Measurements from ENCODE around the gene PRXL2B.
A peak's percentile ranks its signal among the peaks of the same experiment; 100 is the strongest.

The PRXL2B gene

DNA sequence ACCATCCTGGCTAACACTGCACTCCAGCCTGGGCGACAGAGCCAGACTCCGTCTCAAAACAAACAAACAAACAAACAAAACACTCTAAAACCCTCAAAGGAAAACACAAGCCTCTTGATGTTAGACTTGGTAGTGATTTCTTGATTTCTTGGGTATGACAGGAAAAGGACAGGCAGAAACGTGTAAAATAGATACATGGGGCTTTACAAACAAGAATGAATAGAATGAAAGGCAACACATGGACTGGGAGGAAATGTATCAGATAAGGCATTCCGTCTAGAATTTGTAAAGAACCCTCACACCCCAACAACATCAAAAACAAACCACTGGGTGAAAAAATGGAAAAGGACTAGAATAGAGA is 7.8 kb upstream of the PRXL2B start:
- TF ChIP-seq POLR2A (IDR thresholded peaks at IDR 0.05; ENCODE audit: low read depth, low read length) = no peak
- DNase-seq (ENCODE audit: insufficient read length, low spot score) (no peak), FAIRE-seq (no peak)

DNA sequence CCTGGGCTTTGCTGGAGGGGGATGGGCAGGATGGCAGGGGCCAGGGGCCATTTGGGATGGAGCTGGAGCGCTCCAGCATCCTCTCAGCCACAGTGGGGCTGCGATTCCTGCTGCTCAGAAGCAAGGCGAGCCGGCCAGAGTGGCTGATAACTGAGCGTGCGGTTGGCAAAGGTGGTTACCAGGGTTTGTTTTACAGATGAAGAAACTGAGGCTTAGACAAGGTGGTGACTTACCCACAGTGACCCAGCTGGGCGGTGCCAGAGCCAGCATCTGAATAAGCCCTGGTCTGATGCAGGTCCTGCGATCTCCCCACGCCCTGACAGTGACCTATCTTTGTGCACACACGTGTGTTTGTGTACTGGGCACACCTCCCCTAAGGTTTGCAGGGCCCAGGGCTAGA is 5.9 kb upstream of the PRXL2B start:
- FAIRE-seq (no peak), DNase-seq (ENCODE audit: insufficient read length, low spot score) (no peak)
- TF ChIP-seq POLR2A (IDR thresholded peaks at IDR 0.05; ENCODE audit: low read depth, low read length) = no peak

DNA sequence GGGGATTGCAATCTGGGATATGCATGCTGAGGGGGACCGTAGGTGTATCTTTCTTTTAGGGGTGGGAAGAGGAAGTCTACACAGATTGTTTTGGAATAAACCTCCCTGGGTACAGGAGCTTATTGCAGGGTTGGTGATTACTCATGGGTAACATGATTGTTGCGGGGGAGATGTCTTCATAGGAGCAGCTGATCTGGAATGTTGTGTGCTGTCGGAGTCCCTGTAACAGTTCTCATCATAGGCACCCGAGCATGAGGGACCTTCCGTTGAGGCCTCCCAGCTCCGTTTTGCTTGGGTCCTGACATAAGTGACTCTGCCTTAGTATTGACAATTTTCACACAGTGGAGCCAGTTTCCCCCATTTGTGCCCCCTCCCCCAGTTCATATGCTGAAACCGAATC is 4.2 kb upstream of the PRXL2B start:
- FAIRE-seq (no peak), DNase-seq (ENCODE audit: insufficient read length, low spot score) (no peak)
- TF ChIP-seq POLR2A (IDR thresholded peaks at IDR 0.05; ENCODE audit: low read depth, low read length) = no peak

DNA sequence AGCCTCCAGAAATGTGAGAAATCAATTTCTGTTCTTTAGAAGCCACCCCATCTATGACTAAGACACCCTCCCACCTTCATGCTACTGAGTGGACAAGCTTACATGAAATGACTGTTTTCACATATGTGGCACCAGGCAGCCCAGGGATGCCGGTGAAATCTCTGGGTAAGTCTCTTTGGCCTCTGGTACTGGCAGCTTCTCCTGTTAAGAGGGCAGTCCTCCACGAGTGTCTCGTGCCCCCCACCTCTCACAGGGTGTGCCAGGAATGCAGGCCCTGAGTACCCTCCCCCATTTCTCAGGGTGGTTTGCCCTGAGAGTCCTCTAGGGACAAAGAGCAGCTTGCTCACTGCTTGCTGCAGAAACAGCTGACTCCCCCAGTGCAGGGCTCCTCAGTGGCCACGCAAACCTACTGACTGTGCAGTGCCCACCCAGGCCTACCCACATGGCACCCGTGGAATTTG is 3.2 kb upstream of the PRXL2B start:
- no peak for DNase-seq (ENCODE audit: insufficient read length, low spot score)
- no peak for TF ChIP-seq POLR2A (IDR thresholded peaks at IDR 0.05; ENCODE audit: low read depth, low read length)
- no peak for FAIRE-seq

DNA sequence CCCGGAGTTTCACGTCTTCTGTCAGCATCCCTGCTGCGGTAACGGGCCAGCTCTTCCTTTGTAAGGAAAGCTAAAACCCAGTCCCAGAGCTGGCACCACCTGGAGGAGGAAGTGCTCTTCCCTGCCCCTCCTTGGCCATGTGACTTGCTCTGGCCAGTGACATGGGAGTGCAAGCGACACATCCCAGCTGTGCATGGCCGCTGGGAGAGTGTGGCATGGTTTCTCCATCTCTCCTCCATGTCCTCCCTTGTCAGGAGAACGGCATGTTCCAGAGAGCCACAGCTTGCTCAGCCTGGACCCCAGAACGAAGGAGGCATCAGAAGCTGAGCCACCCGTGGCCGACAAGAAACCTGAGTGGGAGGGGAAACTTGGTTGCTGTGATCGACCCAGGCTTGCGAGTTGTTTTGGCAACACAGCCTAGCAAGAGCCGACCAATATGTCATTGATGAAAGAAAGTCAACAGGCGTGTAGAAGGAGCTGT is 2.7 kb upstream of the PRXL2B start:
- no peak for FAIRE-seq
- TF ChIP-seq POLR2A (IDR thresholded peaks at IDR 0.05; ENCODE audit: low read depth, low read length) = no peak

DNA sequence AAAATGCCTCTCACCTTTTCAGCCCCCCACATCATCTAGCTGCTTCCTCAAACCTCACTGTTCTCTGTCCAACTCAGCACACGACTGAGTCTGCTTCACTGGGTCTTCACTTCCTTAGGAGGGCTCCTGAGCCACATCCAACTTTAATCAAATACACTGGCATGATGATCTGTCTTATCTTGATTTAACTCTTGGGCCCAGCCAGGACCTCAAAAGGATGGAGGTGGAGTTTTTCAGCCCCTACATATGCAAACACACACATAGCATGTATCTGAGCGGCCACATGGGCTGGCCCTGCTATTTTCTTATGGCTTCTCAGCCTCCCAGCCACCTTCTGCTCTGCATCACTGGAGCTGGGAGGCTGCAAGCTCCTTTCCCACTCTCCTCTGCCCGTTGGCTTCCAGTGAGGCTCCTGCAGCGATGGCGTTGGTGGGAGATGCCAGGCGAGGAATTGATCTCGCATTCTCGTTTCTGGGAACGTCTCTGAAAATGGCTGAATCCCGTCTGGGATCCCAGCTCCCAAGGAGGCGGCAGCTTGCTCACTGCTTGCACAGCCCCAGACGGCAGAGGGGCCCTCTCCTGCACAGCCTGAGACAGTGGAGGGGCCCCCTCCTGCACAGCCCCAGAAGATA is 1.8 kb upstream of the PRXL2B start:
- DNase-seq (ENCODE audit: insufficient read length, low spot score) (no peak), FAIRE-seq (no peak)
- no peak for TF ChIP-seq POLR2A (IDR thresholded peaks at IDR 0.05; ENCODE audit: low read depth, low read length)

More for the DNA sequence above, 2.7 kb upstream of the PRXL2B start:
- DNase-seq (ENCODE audit: insufficient read length, low spot score) = no peak

DNA sequence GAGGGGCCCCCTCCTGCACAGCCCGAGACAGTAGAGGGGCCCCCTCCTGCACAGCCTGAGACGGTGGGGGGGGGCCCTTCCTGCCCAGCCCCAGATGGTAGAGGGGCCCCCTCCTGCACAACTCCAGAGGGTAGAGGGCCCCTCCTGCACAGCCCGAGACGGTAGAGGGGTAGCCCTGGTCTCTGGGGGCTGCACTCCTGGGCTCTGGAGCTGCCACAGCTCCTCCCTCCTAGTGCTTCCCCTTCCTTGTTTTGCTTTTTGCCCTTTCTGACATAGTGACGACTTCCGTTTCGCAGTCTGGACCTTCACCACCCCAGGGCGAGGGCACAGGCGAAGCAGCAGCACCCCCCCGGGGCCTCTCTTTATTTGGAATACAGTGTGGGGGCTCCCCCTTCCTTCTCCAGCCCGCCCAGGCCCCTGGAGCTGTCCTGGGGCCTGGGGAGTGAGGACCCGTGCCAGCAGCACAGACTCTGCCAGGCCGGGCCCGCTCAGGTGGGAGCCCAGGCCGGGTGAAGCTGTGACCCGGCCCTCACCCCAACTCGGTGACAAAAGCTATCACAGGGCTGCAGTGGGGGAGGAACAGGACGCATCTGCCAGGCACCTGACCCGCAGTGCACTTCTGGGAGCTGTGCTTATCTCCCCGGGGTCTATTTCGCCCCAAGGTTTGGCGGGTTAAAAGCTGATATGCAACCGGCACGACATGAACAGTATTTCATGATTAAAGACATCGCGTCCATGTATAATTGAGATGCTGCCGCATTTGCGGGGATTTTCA is 1.1 kb upstream of the PRXL2B start:
- no peak for TF ChIP-seq POLR2A (IDR thresholded peaks at IDR 0.05; ENCODE audit: low read depth, low read length)
- no peak for FAIRE-seq
- peak; percentile 47 for DNase-seq (ENCODE audit: insufficient read length, low spot score)

DNA sequence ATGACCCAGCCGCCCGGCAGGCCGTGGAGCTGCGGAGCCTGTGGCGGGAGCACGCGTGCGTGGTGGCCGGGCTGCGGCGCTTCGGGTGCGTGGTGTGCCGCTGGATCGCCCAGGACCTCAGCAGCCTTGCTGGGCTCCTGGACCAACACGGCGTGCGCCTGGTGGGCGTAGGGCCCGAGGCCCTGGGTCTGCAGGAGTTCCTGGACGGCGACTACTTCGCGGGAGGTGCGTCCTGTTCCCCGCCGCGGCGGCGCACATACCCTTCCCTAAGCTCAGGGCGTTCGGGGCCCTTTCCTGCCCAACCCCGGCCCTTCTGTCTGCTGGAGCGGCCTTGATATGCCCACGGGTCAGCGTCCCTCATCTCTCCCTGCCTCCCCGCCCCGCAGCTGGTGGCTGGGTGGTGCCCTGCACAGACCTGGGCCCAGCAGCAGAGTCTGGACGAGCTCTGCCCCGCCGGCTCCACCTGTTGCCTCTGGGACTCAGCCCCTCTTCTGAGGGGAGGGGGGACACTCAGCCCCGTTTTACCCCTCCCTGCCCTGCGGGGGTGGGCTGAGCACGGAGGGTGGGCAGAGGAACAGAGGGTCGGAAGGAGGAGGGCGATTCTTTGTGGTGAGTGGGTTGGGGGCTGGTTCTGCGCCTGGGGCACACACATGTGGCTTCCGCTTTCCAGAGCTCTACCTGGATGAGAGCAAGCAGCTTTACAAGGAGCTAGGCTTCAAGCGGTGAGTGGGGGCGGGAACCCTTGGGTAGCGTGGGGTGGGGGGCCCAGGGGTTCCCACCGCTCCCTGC is 688 bp downstream of the PRXL2B start:
- no peak for DNase-seq (ENCODE audit: insufficient read length, low spot score)
- no peak for TF ChIP-seq POLR2A (IDR thresholded peaks at IDR 0.05; ENCODE audit: low read depth, low read length)
- FAIRE-seq = no peak

DNA sequence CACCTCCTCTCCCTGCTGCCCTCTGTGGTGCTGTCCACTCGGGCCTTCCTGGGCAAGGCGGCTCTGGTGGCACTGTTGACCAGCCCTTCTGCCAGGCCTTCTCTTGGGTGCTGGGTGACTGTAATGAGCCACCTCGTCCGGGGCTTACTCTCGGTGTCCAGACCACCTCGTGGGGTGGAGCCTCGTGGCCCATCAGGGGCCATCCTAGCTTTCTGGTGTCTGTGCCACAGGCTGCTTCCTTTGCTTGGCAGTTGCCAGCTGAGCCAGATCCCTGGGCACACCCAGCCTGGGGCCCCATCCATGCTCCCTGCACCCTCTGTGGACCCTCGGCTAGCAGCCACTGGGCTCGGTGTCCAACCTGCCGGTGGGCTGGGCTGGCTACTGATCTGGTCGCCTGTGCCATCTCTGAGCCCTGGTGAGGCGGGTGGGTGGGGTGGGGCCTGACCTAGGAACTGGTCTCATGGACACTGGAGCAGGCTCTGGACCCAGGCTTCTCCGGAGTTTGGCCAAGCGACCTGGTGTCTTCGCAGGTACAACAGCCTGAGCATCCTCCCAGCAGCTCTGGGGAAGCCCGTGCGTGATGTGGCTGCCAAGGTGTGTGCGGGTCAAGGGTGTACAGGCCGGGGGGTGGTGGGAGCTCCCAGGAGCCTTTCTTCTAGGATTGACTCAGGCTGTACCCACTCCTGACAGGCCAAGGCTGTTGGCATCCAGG is 1.4 kb downstream of the PRXL2B start:
- DNase-seq (ENCODE audit: insufficient read length, low spot score) (no peak), FAIRE-seq (no peak)
- TF ChIP-seq POLR2A (IDR thresholded peaks at IDR 0.05; ENCODE audit: low read depth, low read length) = no peak

DNA sequence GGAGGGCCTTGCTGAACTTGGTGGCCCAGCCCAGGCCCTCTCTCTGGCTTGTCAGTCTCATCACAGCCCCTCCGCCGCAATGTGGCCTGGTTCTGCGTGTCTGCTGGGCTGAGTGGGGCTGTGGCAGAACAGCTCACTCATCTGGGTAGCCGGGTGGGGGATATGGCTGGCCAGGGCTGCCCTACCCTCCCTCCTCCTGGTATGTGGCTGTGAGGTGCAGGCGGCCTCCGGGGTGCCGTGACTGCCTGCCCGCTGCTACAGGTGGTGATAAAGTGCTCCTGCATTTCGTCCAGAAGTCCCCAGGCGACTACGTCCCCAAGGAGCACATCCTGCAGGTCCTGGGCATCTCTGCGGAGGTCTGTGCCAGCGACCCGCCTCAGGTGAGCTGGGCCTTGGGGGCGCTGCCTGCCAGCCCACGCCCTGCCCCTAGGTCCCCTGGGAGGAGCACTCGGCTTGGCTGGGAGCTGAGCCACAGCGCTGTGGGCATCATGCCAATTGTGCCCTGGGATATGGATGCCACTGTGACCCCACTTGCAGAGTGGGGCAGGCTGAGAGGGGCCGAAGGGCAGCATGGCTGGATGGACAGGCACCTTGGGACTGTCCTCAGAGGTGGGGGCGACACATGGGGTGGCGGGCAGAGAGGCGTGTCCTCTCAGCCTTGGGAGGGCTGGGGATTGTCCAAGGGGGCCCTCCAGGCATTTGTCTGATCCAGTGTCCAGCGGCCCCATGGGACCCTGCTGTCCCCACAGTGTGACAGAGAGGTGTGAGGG is 2.3 kb downstream of the PRXL2B start:
- DNase-seq (ENCODE audit: insufficient read length, low spot score) = no peak
- FAIRE-seq = no peak
- no peak for TF ChIP-seq POLR2A (IDR thresholded peaks at IDR 0.05; ENCODE audit: low read depth, low read length)

DNA sequence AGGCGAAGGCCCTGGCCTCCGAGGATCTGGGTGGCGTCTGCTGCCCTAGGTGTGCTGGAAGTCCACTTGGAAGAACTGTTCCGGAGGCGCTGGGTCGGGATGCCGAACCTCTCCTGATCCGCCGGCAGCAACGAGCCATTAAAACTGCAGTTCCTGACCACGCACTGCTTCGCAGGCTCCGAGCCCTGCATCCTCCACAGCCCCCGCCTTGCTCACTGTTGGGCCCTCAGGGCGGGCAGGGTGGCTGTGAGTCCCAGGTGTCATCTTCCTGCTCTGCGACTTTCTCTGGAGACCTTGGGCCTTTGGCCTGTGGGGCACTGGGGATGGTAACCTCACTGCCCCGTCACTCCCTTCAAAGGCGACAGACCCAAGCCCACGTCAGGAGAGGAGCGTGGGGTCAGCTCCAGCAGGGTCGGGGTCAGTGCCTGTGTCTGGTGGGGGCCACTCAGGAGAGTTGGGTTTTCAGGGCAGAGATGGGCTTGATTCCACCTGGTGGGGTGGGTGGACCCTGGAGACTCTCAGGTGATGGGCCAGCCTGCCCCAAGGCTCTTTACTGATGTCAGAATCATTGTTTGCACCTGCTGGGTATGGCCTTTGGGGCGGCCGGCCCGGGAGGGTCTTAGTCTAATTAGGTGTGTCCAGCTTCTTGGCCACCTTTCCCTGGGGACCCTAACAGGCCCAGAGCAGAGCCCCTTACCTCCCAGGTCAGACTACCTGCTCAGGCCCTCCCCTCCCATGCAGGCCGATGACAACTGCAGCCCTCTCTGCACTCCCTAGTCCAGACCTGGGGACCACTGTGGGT is 3.1 kb downstream of the PRXL2B start:
- no peak for TF ChIP-seq POLR2A (IDR thresholded peaks at IDR 0.05; ENCODE audit: low read depth, low read length)
- DNase-seq (ENCODE audit: insufficient read length, low spot score) (no peak), FAIRE-seq (no peak)

Data from H54 (cell line).